Activated gamma-delta T cell treated with anti-CD3 and anti-CD28 coated beads, Interleukin-2, amount 50 U/mL, for 16 hours (primary cell): Measurements from ENCODE around the gene LIPH.

Source experiments
- DNase-seq: peaks from one replicate; pipeline ENCODE4 v3.0.0-alpha.2; 2020; ENCODE audit warnings: low read depth

Gene LIPH

GRCh38 chr3:185539934-185540333 is 12.5 kb downstream of the LIPH start:
- DNase-seq, result no peak

- DNase-seq, result no peak
Observed at GRCh38 chr3:185537369-185537970, 14.9 kb downstream of the LIPH start.

DNA sequence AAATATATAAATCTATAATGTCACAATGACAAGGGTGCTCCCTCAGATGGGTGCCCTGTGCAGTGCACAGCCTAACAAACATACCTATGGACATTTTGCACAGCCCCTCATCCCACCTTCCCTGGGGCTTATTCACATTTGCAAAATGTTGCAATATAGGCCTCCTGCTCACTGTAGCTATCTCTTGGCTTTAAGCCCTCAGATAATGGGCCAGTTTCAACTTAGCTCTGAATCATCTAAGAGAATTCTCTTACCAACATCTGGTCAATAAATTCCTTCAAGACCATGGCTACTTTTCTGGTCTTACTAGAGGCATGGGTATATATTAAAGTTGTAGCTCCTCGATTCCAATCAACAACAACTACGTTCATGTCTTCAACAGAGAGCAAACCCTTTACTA is 17.9 kb downstream of the LIPH start:
- no peak for DNase-seq

- DNase-seq, result no peak
Observed at GRCh38 chr3:185532901-185533300, 19.5 kb downstream of the LIPH start.

DNA sequence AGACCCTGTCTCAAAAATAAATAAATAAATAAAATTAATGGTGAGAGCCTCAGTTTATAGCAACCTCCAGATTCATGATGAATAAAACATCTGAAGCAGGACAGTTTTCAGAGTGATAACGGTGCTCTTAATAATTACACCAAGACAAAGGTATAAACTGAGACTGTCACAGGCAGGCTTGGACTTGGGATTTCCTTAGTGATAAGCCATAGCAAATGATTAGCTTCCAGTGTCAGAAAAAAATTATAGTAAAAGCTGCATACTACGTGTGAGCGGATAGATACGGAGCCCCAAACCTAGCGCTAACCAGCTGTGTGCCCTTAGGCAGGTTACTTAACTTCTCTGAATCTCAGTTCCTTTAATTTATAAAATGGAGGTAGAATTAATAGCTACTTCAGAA is 21.5 kb downstream of the LIPH start:
- DNase-seq, result no peak

DNA sequence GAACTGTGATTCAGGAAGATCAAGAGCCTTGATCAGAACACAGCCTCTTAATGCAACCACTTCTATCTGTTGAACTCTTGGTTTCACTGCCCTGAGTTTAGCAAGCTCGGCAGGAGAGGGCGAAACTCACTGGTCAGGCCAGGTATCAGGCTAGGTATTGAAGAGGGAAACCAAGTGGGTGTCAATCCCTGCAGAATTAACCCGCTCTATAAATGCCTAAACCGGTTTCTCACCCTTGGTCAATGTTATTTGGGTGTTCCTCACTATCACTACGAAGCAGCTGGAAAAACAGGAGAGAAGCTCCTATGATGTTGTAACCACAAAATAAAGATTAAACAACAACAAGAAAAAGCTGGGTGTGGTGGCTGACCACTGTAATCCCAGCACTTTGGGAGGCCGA is 23.9 kb downstream of the LIPH start:
- no peak for DNase-seq

GRCh38 chr3:185527364-185527763 is 25.0 kb downstream of the LIPH start:
- no peak for DNase-seq

DNA sequence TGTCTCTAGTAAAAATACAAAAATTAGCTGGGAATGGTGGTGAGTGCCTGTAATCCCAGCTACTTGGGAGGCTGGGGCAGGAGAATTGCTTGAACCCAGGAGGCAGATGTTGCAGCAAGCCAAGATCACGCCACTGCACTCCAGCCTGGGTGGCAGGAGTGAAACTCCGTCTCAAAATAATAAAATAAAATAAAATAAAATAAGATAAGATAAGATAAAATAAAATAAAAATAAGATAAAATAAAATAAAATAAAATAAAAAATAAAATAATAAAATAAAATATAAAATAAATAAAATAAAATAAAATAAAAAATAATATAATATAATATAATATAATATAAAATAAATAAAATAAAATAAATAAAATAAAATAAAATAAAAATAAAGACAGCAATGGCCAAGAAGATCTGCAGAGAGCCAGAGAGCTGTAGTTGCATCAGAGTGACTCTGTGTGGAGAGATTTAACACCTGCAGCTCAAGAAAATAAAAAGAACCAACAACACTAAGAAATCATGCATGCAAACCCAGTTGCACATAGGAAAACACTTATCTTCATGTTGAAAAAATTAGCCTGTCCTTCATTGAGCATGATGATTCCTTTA is 25.9 kb downstream of the LIPH start:
- DNase-seq, result no peak

DNA sequence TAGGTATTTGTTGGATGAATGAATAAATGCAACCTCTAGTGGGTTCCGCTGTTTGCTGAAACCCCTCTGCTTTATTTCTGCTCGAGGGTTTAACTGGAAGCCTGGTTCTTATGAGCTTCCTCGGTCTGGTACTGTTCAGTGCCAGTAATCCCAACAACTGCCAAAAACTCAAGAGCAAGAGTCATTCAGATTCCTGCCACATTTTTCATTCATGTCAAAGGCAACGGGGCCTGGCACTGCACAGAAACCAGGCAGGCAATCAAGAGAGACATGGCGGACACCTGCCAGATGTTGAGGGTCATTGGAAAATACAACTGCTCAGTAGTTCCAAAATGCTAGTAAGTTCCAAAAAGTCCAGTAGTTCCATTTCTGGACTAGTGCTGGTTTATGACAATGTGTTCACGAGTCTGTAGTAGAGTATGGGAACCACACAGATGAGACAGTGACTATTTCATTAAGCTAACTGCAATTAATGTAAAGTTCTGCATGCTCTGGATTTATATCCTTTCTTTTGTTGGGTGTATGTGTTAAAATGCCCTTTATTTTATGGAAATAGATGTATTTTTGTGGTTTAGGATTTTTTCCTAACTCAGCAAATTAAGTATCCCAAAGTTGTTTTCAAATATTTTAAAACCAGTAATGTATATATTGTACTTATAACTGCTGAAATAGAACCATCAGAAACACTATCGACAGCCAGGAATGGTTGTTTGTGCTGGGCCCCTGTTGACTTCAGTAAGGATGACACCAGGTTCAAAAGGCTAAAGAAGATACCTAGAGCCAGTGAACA is 30.8 kb downstream of the LIPH start:
- no peak for DNase-seq

- no peak for DNase-seq
Observed at GRCh38 chr3:185519021-185519420, 33.4 kb downstream of the LIPH start.

DNA sequence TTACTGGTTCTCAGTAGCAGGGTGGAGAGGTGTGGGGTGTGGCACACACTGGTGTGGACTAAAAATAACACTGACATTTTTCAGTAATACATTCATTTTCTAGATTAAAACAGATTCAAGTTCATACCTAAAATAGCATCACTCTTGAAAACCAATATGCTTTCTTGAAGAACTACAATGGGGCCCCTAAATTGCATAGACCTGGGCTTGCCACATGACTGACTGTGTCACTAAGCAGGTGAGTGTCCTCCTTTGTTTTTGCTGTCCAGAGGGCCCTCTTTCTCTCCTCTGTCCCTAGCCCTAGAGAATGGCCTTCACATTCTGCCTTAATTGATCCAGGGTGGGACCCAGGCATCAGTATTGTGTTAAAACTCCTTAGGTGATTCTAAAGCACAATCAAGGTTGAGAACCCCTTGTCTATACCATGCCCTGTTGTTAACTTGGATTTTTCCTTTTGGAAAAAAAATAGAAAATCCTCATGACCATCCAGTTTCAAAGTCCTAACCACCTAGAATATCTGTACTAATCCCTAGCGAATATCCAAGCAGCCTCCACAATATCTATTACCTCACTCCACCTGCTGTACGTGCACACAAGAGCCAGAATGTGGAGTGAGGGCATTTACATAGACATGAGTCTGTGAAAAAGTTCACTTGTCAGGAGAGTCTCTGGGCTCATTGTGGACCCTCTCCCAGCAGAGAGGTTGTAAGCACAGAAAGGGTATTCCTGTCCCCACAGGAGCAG is 34.8 kb downstream of the LIPH start:
- DNase-seq, result no peak

- no peak for DNase-seq
Observed at GRCh38 chr3:185511711-185512110, 40.7 kb downstream of the LIPH start.

GRCh38 chr3:185508335-185508991 is 43.9 kb downstream of the LIPH start:
- DNase-seq, result no peak

DNA sequence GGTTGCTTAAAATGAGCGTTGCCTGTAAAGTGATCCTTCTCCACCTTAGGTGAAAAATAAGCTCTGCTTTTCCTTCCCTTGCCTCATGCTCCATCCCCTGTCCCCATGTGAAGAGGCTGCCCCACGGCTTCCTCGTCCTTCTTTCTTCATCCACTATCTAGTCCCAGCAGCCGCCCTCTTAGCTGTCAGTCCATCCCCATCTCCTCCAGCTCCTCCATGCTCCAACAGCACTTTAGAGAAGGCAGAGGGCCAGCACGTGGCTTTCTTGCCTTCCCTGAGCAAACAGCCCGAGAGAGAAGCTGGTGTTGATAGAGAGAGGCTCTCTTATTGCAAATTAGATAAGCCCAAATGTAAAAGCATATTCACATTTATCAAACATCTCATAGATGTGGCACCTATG is 44.5 kb downstream of the LIPH start:
- no peak for DNase-seq

DNA sequence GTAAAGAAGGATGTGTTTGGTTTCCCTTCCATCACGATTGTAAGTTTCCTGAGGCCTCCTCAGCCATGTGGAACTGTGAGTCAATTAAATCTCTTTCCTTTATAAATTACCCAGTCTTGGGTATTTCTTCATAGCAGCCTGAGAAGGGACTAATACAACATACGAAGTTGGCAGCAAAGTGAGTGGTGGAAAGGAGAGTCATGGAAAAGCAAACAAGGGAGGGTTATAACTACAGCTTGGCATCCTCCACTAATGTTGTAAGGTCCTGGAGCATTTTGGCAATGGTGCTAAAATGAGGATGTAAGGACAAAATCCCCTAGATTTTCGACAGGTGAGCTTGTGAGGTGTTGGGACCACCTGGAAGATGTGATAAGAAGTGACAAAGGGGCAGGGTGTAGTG is 47.8 kb downstream of the LIPH start:
- DNase-seq, result no peak

- no peak for DNase-seq
Observed at GRCh38 chr3:185503521-185503920, 48.9 kb downstream of the LIPH start.

DNA sequence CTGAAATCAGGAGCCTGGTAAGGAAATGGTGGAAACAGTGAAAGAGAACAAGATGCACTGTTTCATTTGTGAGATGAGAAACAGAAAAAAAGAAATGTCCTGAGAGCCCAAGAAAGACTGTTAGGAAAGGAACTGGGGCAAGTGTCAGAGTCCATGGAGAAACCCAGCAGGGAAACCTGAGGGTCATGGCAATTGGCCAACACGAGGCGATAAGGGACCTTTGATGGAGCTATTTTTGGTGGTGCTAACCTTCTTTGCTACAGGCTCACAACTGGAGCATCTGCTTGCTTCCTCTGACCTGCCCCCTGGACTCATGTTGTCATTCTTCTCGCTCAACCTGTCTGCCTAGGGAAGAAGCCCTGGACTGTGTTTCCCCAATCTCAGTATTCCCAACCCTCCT is 49.4 kb downstream of the LIPH start:
- DNase-seq, result no peak

DNA sequence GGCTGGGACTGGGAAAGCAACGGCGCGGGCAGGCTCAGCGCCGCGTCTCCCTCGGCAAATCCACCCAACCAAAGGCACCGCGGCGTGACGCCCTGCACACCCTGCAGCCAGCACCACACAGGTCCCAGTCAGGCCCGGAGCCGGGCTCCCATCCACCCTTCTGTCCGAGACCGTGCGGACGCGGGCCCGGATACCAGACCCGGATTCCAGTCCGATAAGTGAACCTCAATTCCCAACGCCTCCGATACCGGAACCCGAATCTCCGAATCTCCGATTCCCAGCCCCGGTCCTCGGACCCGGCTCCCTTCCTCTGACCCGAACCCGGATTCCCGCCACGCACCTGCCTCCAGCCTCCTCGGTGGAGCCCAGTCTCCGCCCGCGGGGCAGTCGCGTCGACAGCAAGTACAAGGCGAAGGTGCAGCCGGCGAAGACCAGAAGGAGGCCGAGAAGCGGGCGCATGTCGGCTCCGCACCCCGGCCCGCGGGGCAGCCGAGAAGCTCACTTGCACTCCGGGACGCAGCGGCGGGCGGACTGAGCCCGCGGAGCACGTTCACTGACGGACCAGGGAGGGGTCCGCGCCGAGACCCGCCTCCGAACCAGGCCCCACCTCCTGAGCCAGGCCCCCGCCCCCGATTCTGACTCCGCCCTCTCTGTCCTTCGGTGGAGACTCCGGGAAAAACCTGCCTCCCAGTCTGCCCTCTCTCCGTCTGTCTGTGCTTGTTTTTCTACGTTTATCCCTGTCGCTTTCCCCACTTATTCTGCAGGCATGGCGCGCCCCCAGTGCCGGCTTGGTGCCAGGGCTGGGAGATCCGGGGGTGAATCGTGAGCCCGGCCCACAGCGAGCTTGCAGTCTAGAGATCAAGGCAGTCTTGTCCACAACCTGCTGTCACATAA is 53.6 kb downstream of the LIPH start, which contains the start of gene TMEM41A:
TSS of gene TMEM41A (minus strand) at position 533 of the 894 bp plus-strand sequence. CDS start at position 459, 74 bp downstream.
- peak; percentile 81 for DNase-seq

- no peak for DNase-seq
Observed at GRCh38 chr3:185490241-185490640, 62.1 kb downstream of the LIPH start.

DNA sequence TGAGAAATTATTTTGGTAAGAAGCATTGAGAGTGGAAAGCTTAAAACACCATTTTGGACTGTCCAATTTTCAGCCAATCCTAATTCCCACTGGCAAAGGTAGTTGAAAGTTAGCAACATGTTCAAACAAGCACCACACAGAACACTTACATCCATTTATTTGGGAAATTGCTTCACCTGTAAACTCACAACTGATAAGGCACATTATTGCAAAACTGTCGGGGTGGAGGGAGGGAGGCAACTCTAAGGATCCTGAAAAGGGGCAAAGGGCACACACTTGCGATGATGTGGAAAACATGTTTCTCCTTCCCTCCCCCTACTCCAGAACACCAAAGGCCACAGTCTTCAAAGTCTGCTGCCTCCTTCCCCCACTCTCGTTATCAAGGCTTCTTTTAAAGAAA is 62.9 kb downstream of the LIPH start:
- DNase-seq, result no peak

GRCh38 chr3:185488465-185488864 is 63.9 kb downstream of the LIPH start:
- no peak for DNase-seq
